ENCODE results near the gene EFCAB13.

DNA sequence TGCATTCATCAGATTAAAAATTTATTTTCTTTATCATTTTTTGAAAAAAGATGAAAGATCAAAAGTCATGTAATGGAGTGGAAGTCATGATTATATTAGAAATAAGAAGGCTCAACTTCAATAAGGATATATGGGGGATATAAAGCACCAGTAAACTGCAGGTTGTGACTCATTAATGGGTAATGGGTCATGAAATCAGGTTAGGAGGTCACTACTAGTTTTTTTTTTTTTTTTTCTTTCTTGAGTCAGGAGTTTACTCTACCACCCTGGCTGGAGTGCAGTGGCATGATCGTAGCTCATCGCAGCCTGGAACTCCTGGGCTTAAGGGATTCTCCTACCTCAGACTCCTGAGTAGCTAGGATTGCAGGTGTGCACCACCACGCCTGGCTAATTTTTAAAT is 14.3 kb downstream of the EFCAB13 start:
- TF ChIP-seq, protein P1, sequence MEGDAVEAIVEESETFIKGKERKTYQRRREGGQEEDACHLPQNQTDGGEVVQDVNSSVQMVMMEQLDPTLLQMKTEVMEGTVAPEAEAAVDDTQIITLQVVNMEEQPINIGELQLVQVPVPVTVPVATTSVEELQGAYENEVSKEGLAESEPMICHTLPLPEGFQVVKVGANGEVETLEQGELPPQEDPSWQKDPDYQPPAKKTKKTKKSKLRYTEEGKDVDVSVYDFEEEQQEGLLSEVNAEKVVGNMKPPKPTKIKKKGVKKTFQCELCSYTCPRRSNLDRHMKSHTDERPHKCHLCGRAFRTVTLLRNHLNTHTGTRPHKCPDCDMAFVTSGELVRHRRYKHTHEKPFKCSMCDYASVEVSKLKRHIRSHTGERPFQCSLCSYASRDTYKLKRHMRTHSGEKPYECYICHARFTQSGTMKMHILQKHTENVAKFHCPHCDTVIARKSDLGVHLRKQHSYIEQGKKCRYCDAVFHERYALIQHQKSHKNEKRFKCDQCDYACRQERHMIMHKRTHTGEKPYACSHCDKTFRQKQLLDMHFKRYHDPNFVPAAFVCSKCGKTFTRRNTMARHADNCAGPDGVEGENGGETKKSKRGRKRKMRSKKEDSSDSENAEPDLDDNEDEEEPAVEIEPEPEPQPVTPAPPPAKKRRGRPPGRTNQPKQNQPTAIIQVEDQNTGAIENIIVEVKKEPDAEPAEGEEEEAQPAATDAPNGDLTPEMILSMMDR (IDR thresholded peaks at IDR 0.05) = no peak
- TF ChIP-seq POLR2A (IDR thresholded peaks at IDR 0.05) = no peak
